ENCODE results near the gene WNK4.

DNA sequence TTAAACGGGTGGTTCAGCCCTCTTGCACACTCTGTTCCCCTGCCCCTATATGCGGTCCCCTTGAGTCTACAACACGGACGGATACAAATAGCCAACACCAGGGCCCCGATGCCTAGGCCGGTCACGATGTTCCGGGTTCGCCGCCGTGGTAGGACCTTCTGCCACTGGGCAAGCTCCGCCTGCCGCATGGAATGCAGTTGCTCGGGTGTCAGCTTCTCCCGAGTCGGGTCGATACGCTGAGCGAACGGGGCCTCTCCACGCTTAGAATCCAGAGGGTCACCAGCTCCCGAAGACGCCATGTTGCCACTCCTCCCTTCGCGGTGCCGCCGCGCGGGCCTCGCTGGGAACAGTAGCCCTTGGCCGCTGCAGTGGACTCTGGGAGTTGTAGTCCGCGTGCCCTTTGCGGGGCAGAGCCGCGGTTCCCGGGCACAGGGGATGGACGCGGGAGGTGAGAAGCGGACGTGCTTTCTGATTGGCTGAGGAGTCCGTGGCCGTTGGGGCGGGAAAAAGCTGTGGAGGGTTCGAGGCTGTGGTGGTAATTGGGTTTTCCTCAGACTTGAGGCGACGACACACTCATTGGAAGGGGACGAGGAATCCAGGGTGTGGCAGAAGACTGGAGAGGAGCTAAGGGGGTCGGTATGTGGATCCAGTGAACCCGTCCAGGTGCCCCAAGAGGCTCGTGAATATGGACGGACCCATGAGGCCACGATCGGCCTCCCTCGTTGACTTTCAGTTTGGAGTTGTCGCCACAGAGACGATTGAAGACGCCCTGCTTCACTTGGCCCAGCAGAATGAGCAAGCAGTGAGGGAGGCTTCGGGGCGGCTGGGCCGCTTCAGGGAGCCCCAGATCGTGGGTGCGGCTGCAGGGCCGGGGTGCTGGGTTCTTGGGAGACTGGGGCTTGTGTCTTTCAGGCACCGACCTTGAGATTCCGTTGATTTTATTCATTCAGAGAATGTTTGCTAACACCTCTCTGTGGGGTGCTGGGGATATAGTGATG, 18.3 kb downstream of the WNK4 start, which contains the start of the genes CNTD1 and COA3:
- TF ChIP-seq, protein P1, sequence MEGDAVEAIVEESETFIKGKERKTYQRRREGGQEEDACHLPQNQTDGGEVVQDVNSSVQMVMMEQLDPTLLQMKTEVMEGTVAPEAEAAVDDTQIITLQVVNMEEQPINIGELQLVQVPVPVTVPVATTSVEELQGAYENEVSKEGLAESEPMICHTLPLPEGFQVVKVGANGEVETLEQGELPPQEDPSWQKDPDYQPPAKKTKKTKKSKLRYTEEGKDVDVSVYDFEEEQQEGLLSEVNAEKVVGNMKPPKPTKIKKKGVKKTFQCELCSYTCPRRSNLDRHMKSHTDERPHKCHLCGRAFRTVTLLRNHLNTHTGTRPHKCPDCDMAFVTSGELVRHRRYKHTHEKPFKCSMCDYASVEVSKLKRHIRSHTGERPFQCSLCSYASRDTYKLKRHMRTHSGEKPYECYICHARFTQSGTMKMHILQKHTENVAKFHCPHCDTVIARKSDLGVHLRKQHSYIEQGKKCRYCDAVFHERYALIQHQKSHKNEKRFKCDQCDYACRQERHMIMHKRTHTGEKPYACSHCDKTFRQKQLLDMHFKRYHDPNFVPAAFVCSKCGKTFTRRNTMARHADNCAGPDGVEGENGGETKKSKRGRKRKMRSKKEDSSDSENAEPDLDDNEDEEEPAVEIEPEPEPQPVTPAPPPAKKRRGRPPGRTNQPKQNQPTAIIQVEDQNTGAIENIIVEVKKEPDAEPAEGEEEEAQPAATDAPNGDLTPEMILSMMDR (IDR thresholded peaks at IDR 0.05) = peak in 2 of 6 experiments; percentile 4 to 19
- peak in 1 of 4 donors; percentile 34 for TF ChIP-seq POLR2A (IDR thresholded peaks at IDR 0.05)
